Parathyroid adenoma (tissue), 2 donors: ENCODE results near the gene HPCAL1.
"Not testable (repeated sequence)": the region's sequence is repeated elsewhere in the genome, so short reads cannot be mapped to it uniquely, and the experiment has no call there.

Experiments used
- H2AFZ ChIP-seq: fragments of 300-600 bp; sonication (generic); one replicate; pipeline ENCODE4 v1.7.0; 2017; ENCODE audit warnings: antibody characterized with exemption, mild to moderate bottlenecking
- H3K27ac ChIP-seq: fragments of 300-600 bp; sonication (generic); one replicate; pipeline ENCODE4 v1.7.0; 2017
- H3K27me3 ChIP-seq: fragments of 300-600 bp; sonication (generic); one replicate; pipeline ENCODE4 v1.7.0; 2017; ENCODE audit warnings: low read length; ENCODE audit not compliant: control insufficient read depth, insufficient read depth
- H3K36me3 ChIP-seq: fragments of 300-600 bp; sonication (generic); one replicate; pipeline ENCODE4 v1.7.0; 2017; ENCODE audit warnings: low read length; ENCODE audit not compliant: control insufficient read depth, insufficient read depth
- H3K4me1 ChIP-seq: fragments of 300-600 bp; sonication (generic); one replicate; pipeline ENCODE4 v1.7.0; 2017; ENCODE audit warnings: control low read depth
- H3K4me2 ChIP-seq: fragments of 300-600 bp; sonication (generic); one replicate; pipeline ENCODE4 v1.7.0; 2017; ENCODE audit warnings: low read length
- H3K4me3 ChIP-seq: fragments of 300-600 bp; sonication (generic); one replicate; pipeline ENCODE4 v1.7.0; 2017; ENCODE audit warnings: low read depth, low read length
- H3K79me2 ChIP-seq: fragments of 300-600 bp; sonication (generic); one replicate; pipeline ENCODE4 v1.7.0; 2017; ENCODE audit warnings: control low read depth
- H3K9ac ChIP-seq: fragments of 300-600 bp; sonication (generic); one replicate; pipeline ENCODE4 v1.7.0; 2017; ENCODE audit warnings: mild to moderate bottlenecking
- H3K9me3 ChIP-seq: fragments of 300-600 bp; sonication (generic); one replicate; pipeline ENCODE4 v1.7.0; 2017; ENCODE audit warnings: low read length; ENCODE audit not compliant: control insufficient read depth
- TF ChIP-seq, protein P1 (sequence below): fragments of 300-600 bp; sonication (generic); IDR thresholded peaks from one replicate; pipeline ENCODE4 v1.7.0; 2017; ENCODE audit warnings: antibody characterized with exemption, mild to moderate bottlenecking
- donor health status: primary hyperparathyroidism.

Gene HPCAL1

DNA sequence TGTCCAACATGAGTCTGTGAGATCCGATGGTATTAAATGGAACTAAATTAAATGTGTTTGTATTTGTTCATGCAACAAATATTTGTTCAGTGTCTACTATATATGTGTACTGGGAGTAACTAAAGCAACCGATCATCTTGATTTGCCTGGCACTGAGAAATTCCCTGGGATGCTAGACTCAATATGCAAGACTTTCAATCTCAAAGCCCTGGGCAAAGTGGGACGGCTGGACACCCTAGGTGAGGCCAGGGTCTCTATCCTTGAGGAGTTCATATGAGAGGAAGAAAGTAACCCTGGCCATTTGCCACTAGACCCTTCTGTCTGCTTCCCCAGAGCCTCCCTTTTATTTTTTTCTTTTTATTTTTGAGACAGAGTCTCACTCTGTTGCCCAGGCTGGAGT lies 44.0 kb upstream of the HPCAL1 start:
- H3K27me3 ChIP-seq: no peaks in the 10 kb centered on the region
- H3K9me3 ChIP-seq: no peaks in the 10 kb centered on the region
- TF ChIP-seq, protein P1, sequence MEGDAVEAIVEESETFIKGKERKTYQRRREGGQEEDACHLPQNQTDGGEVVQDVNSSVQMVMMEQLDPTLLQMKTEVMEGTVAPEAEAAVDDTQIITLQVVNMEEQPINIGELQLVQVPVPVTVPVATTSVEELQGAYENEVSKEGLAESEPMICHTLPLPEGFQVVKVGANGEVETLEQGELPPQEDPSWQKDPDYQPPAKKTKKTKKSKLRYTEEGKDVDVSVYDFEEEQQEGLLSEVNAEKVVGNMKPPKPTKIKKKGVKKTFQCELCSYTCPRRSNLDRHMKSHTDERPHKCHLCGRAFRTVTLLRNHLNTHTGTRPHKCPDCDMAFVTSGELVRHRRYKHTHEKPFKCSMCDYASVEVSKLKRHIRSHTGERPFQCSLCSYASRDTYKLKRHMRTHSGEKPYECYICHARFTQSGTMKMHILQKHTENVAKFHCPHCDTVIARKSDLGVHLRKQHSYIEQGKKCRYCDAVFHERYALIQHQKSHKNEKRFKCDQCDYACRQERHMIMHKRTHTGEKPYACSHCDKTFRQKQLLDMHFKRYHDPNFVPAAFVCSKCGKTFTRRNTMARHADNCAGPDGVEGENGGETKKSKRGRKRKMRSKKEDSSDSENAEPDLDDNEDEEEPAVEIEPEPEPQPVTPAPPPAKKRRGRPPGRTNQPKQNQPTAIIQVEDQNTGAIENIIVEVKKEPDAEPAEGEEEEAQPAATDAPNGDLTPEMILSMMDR: no peak
- no peak overlapping the region for H3K9ac ChIP-seq
- no peak overlapping the region for H3K4me3 ChIP-seq
- no peak overlapping the region for H3K4me2 ChIP-seq
- no peak overlapping the region for H2AFZ ChIP-seq
- no peaks in the 10 kb centered on the region for H3K36me3 ChIP-seq
- no peaks in the 10 kb centered on the region for H3K79me2 ChIP-seq
- no peak overlapping the region for H3K27ac ChIP-seq
- H3K4me1 ChIP-seq: no peaks in the 10 kb centered on the region

DNA sequence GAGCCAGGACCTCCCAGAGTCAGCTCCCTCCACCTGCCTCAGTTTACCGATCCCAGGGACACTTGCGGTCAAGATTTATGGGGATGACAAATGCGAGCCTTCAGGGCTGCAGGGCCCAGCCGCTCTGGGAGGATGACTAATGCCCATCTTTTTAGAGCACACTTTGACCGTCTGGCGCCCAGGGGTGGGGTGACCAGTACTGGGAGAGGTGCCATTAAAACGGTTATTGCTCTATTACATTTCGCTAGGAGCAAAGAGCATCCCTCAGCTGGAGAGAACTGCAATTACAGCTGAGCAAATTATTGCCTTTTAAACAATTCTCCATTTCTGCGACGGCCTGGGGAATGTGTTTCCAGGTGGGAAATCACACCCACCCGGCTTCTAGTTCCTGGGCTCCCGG lies 42.6 kb upstream of the HPCAL1 start:
- H2AFZ ChIP-seq: no peak overlapping the region
- no peaks in the 10 kb centered on the region for H3K79me2 ChIP-seq
- H3K4me1 ChIP-seq: no peaks in the 10 kb centered on the region
- no peaks in the 10 kb centered on the region for H3K27me3 ChIP-seq
- no peak overlapping the region for H3K4me2 ChIP-seq
- H3K36me3 ChIP-seq: no peaks in the 10 kb centered on the region
- H3K9me3 ChIP-seq: no peaks in the 10 kb centered on the region
- TF ChIP-seq, protein P1: no peak
- no peak overlapping the region for H3K27ac ChIP-seq
- no peak overlapping the region for H3K4me3 ChIP-seq
- H3K9ac ChIP-seq: no peak overlapping the region

DNA sequence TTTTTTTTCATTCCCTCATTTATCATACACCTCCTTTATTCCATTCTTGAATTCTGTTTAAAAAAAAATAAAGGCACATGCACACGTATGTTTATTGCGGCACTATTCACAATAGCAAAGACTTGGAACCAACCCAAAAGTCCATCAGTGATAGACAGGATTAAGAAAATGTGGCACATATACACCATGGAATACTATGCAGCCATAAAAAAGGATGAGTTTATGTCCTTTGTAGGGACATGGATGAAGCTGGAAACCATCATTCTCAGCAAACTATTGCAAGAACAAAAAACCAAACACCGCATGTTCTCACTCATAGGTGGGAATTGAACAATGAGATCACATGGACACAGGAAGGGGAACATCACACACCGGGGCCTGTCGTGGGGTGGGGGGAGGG lies 39.2 kb upstream of the HPCAL1 start:
- H2AFZ ChIP-seq, H3K9ac ChIP-seq, H3K4me2 ChIP-seq, H3K9me3 ChIP-seq, H3K4me3 ChIP-seq, H3K79me2 ChIP-seq, H3K27me3 ChIP-seq, H3K4me1 ChIP-seq, H3K36me3 ChIP-seq, H3K27ac ChIP-seq: not testable (repeated sequence)

DNA sequence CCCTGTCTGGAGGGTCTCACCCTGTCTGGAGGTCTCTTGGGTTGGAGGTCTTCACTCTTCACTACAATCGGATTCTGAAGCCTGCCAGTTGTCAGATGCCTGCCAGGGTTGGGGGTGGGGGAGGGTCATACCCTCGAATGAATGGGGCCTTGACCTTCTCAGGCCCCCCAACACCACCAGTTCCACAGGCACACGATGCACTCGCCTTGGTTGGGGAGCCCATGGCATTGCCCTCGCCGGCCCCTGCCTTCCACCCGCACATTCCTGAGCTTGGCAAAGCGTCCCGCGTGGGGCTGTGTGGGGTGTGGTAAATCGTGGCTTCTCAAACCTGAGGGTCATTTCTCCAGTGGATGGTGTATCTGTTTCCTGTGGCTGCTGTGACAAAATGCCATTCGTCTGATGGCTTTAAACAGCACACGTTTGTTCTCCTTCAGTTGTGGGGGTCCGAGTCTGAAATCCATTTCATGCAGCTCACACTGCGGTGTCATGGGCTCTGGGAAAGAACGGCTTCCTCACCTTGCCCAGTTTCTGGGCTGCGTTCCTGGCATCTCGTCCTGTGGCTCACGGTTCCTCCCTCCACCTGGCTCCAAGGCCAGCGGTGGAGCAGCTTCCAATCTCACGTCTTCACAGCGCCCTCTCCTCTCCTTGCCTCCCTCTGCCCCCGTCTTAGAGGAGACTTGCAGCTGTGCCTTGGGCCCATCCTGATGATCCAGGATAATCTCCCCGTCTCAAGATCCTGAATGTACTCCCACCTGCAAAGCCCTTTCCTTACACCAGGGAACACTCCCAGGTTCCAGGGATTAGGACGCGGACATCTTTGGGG lies 38.0 kb upstream of the HPCAL1 start:
- H3K27me3 ChIP-seq: no peaks in the 10 kb centered on the region
- no peak overlapping the region for H3K4me2 ChIP-seq
- H3K4me3 ChIP-seq: no peak overlapping the region
- H3K4me1 ChIP-seq: no peaks in the 10 kb centered on the region
- H2AFZ ChIP-seq: no peak overlapping the region
- no peaks in the 10 kb centered on the region for H3K36me3 ChIP-seq
- no peaks in the 10 kb centered on the region for H3K79me2 ChIP-seq
- no peaks in the 10 kb centered on the region for H3K9me3 ChIP-seq
- TF ChIP-seq, protein P1: no peak
- no peak overlapping the region for H3K9ac ChIP-seq
- no peak overlapping the region for H3K27ac ChIP-seq

DNA sequence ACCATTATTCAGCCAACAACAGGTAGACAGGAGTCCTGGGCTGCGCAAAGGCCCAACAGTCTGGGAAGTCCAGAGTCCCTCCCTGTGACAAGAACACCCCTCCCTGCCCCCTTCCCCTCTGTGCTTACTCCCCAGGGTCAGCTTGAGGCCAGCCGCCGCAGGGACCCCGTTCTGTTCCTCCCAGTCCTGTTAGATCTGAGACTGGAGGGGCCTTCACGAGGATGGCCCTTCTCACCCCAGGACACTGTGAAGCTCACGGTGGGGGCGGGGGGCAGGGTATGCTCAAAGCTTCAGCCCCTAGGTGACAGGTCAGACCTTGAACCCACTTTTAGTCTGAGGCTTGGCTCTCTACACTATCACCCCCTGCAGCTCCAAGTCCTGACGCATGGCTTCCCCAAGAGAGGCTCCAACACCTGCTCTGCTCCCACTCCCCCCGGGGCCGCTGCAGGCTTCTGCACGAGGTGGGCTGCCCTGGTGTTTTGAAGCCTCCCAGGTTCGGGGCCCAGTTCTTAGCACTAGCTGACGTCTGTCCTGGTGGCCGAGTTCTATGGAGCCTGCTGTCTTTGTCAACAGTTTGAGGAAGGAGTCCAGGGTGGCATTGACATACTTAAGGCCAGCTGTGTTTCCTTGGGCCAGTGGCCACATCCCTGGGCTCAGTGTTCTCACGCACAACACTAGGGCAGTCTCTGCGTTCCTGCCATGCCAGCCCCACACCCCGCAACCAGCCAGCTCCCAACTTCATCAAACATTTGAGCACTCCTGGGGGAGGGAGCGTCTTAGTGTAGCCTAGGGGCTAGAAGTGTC lies 37.2 kb upstream of the HPCAL1 start:
- no peaks in the 10 kb centered on the region for H3K4me1 ChIP-seq

More for the DNA sequence above, 37.2 kb upstream of the HPCAL1 start:
- TF ChIP-seq, protein P1: no peak
- Histone ChIP-seq H2AFZ (no peak overlapping the region), H3K36me3 (no peaks in the 10 kb centered on the region), H3K79me2 (no peaks in the 10 kb centered on the region), H3K9me3 (no peaks in the 10 kb centered on the region), H3K27me3 (no peaks in the 10 kb centered on the region), H3K27ac (no peak overlapping the region), H3K4me3 (no peak overlapping the region), H3K9ac (no peak overlapping the region), H3K4me2 (no peak overlapping the region)
